ENCODE data around the gene PFDN6. TPM values are rescaled to one million over a fixed set of nuclear protein-coding genes. Genes with fewer than 3 reads are reported as not detected.

The PFDN6 gene
- total RNA-seq, 2 experiments from 2014 or later, result 9.7 to 11.7 TPM

GRCh38 chr6:33320315-33321181, 31.1 kb downstream of the PFDN6 start:
- peaks cover 69% of the 10 kb centered on the region for H3K36me3 Mint-ChIP-seq (ENCODE audit: low read depth)
- Histone ChIP-seq H3K4me3 (ENCODE audit: low read length) (no peak overlapping the region), H3K27ac (ENCODE audit: low read depth in 1 of 2, low read length in 2 of 2) (peak overlapping the region in 1 of 2 donors; percentile 6), H3K27me3 (ENCODE audit: control insufficient read depth in 1 of 2, insufficient read depth in 2 of 2, low read length in 2 of 2) (no peaks in the 10 kb centered on the region), H3K36me3 (ENCODE audit: insufficient read depth, low read length) (peaks cover 37% of the 10 kb centered on the region), H3K9me3 (ENCODE audit: control insufficient read depth in 1 of 2, insufficient read depth in 1 of 2, low read length in 2 of 2) (no peaks in the 10 kb centered on the region), H3K4me1 (ENCODE audit: insufficient read depth, low read length) (peaks cover 70% of the 10 kb centered on the region)
- H3K9me3 Mint-ChIP-seq, result no peaks in the 10 kb centered on the region
- CTCF ChIA-PET, result interaction anchor here (1.6 kb wide), 1 partner anchor 25 kb away, joined by 3 read pairs; no protein-coding TSS in a partner anchor
- H3K4me3 Mint-ChIP-seq, result peak overlapping the region; percentile 100
- ATAC-seq (ENCODE audit: poor library complexity) (no peak), DNase-seq (peak in 1 of 14 experiments; percentile 24)
- POLR2A ChIA-PET, result interaction anchor here (1.1 kb wide), 1 partner anchor 32 kb away, joined by 3 read pairs; the partner anchor contains the start of gene WDR46
- peaks cover 87% of the 10 kb centered on the region for H3K4me1 Mint-ChIP-seq (ENCODE audit: low read depth)
- no peaks in the 10 kb centered on the region for H3K27me3 Mint-ChIP-seq
- intact Hi-C loops (cut with DNase I, micrococcal nuclease), result no loop called here
- TF ChIP-seq CTCF (IDR thresholded peaks at IDR 0.05), result no peak
- H3K27ac Mint-ChIP-seq, result peak overlapping the region; percentile 96

DNA sequence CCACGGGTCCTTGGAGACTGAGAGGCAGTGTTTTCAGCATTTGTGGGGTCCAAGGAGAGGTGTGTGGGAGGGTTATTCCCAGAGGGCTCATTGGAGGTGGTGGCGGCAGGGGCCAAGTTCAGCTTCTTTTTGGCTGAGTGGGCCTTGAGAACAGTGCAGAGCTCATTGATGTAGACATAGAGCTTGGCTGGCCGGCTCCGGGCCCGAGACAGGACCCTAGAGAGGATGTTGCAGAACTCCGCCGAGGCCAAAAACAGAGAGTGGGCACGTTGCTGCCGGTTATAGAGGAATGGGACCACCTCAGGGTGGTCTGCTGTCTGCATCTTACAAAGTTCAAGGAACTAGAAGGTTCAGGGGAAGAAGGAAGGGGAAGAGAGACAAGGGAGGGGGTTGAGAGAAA, 31.8 kb downstream of the PFDN6 start:
- ChIA-PET CTCF (interaction anchor here (0.6 kb wide), 1 partner anchor 22 kb away, joined by 3 read pairs; no protein-coding TSS in a partner anchor), POLR2A (interaction anchor here (1.1 kb wide), 1 partner anchor 32 kb away, joined by 3 read pairs; the partner anchor contains the start of gene WDR46)
- no peaks in the 10 kb centered on the region for H3K27me3 ChIP-seq (ENCODE audit: control insufficient read depth in 1 of 2, insufficient read depth in 2 of 2, low read length in 2 of 2)
- H3K9me3 Mint-ChIP-seq, result no peaks in the 10 kb centered on the region
- ATAC-seq (ENCODE audit: poor library complexity) (no peak), DNase-seq (no peak)
- H3K36me3 ChIP-seq (ENCODE audit: insufficient read depth, low read length), result peaks cover 36% of the 10 kb centered on the region
- peak overlapping the region; percentile 13 to 77 for H3K27ac ChIP-seq (ENCODE audit: low read depth in 1 of 2, low read length in 2 of 2)
- H3K4me1 ChIP-seq (ENCODE audit: insufficient read depth, low read length), result peaks cover 64% of the 10 kb centered on the region
- H3K27ac Mint-ChIP-seq, result peak overlapping the region; percentile 96
- H3K4me1 Mint-ChIP-seq (ENCODE audit: low read depth), result peaks cover 80% of the 10 kb centered on the region
- H3K4me3 ChIP-seq (ENCODE audit: low read length), result peak overlapping the region; percentile 96
- peaks cover 69% of the 10 kb centered on the region for H3K36me3 Mint-ChIP-seq (ENCODE audit: low read depth)
- H3K4me3 Mint-ChIP-seq, result peak overlapping the region; percentile 100
- TF ChIP-seq CTCF (IDR thresholded peaks at IDR 0.05), result no peak
- H3K27me3 Mint-ChIP-seq, result no peaks in the 10 kb centered on the region
- H3K9me3 ChIP-seq (ENCODE audit: control insufficient read depth in 1 of 2, insufficient read depth in 1 of 2, low read length in 2 of 2), result no peaks in the 10 kb centered on the region
- intact Hi-C loops (cut with DNase I, micrococcal nuclease), result no loop called here

GRCh38 chr6:33323623-33323948, 34.2 kb downstream of the PFDN6 start:
- peak overlapping the region; percentile 77 to 92 for H3K27ac ChIP-seq (ENCODE audit: low read depth in 1 of 2, low read length in 2 of 2)
- Mint-ChIP-seq H3K27ac (peak overlapping the region; percentile 96), H3K4me1 (ENCODE audit: low read depth) (peaks cover 57% of the 10 kb centered on the region), H3K27me3 (no peaks in the 10 kb centered on the region), H3K9me3 (no peaks in the 10 kb centered on the region), H3K36me3 (ENCODE audit: low read depth) (peaks cover 49% of the 10 kb centered on the region), H3K4me3 (peak overlapping the region; percentile 100)
- peaks cover 32% of the 10 kb centered on the region for H3K36me3 ChIP-seq (ENCODE audit: insufficient read depth, low read length)
- no peaks in the 10 kb centered on the region for H3K27me3 ChIP-seq (ENCODE audit: control insufficient read depth in 1 of 2, insufficient read depth in 2 of 2, low read length in 2 of 2)
- peak overlapping the region; percentile 96 for H3K4me3 ChIP-seq (ENCODE audit: low read length)
- TF ChIP-seq CTCF (IDR thresholded peaks at IDR 0.05), result no peak
- H3K4me1 ChIP-seq (ENCODE audit: insufficient read depth, low read length), result peaks cover 44% of the 10 kb centered on the region
- POLR2A ChIA-PET, result no interaction called here
- intact Hi-C loops (cut with DNase I, micrococcal nuclease), result loop anchor here (1.0 kb wide), 2 partner anchors 21 to 68 kb away; partner anchors contain the start of gene KIFC1 (in 2 of the 2)
- DNase-seq, result peak in 1 of 14 experiments; percentile 41
- CTCF ChIA-PET, result no interaction called here
- no peaks in the 10 kb centered on the region for H3K9me3 ChIP-seq (ENCODE audit: control insufficient read depth in 1 of 2, insufficient read depth in 1 of 2, low read length in 2 of 2)
- no peak for ATAC-seq (ENCODE audit: poor library complexity)

All from CD4-positive, alpha-beta T cell (primary cell).